Lung (tissue), 12 donors: ENCODE results near the gene VCL. TPM values are rescaled to one million over a fixed set of nuclear protein-coding genes. Genes with fewer than 3 reads are reported as not detected.

Source experiments
- ATAC-seq: fragments of 200-7000 bp; cut with Tn5 transposase; one replicate; pipeline ENCODE4 v1.9.1; 2020; ENCODE audit warnings: moderate number of reproducible peaks; ENCODE audit not compliant: insufficient read depth, low FRiP score
- DNase-seq, 3 donors: peaks; one replicate each; pipeline ENCODE4 v3.0.0-alpha.2; 2013 to 2017
- H3K27ac ChIP-seq, 2 donors: one replicate each; pipeline ENCODE4 v1.5.1; 2013; ENCODE audit warnings: mild to moderate bottlenecking in 2 of 2, moderate library complexity in 2 of 2, control low read depth in 1 of 2, inconsistent platforms in 1 of 2, low read depth in 1 of 2, low read length in 1 of 2
- H3K27me3 ChIP-seq, 3 donors: one replicate each; pipeline ENCODE4 v1.5.1; 2013; ENCODE audit warnings: low read length in 2 of 3; ENCODE audit not compliant: control insufficient read depth in 3 of 3, insufficient read depth in 3 of 3
- H3K36me3 ChIP-seq, 4 donors: one replicate each; pipeline ENCODE4 v1.5.1; 2013; ENCODE audit warnings: low read length in 4 of 4, mild to moderate bottlenecking in 1 of 4, moderate library complexity in 1 of 4; ENCODE audit not compliant: control insufficient read depth in 4 of 4, insufficient read depth in 4 of 4
- H3K4me1 ChIP-seq, 5 donors: one replicate each; pipeline ENCODE4 v1.5.1; 2013; ENCODE audit warnings: low read length in 5 of 5, mild to moderate bottlenecking in 2 of 5, moderate library complexity in 1 of 5; ENCODE audit not compliant: control insufficient read depth in 5 of 5, insufficient read depth in 5 of 5
- H3K4me3 ChIP-seq: one replicate; pipeline ENCODE4 v1.5.1; 2013; ENCODE audit warnings: mild to moderate bottlenecking, control low read depth, moderate library complexity
- H3K9ac ChIP-seq, 2 donors: one replicate each; pipeline ENCODE4 v1.5.1; 2013; ENCODE audit warnings: low read length in 2 of 2, control low read depth in 1 of 2; ENCODE audit not compliant: insufficient read depth in 1 of 2
- H3K9me3 ChIP-seq, 4 donors: one replicate each; pipeline ENCODE4 v1.5.1; 2013; ENCODE audit warnings: low read length in 3 of 4, mild to moderate bottlenecking in 1 of 4, moderate library complexity in 1 of 4; ENCODE audit not compliant: control insufficient read depth in 4 of 4, insufficient read depth in 3 of 4
- CTCF ChIP-seq: IDR thresholded peaks from 2 replicates; pipeline ENCODE4 v1.5.1; 2012; ENCODE audit warnings: mild to moderate bottlenecking; ENCODE audit errors: control extremely low read depth, extremely low read depth
- WGBS, 2 donors: extraction: QIAGEN DNeasy Blood & Tissue Kit; methylation state at CpG; one replicate each; pipeline ENCODE4 v1.1.7; 2013; 5-methylcytosine and 5-hydroxymethylcytosine counted together
- polyA plus RNA-seq, 2 donors: library from polyadenylated mRNA; stranded (reverse); fragments of 200-250 nt; gene quantifications; one replicate each; pipeline ENCODE4 v1.2.1, GENCODE V29; 2013
- total RNA-seq, 2 donors: library from RNA; depleted of rRNA in 1 of 2; stranded (reverse); fragments of >200 nt in 1 of 2; gene quantifications; one replicate each; pipeline ENCODE4 v1.2.1, GENCODE V29; 2014 to 2021
- donor health status: control.
- donor health status: control.
- donor health status: Bipolar disorder and iron deficiency.
- donor health status: healthy.
- donor health status: DM: yes; HTN: yes; CAD: no.

Gene VCL
- total and polyA plus RNA-seq, 4 donors = 24.5 to 181 (median 86.3) TPM

GRCh38 chr10:74018241-74018640 lies 20.3 kb downstream of the VCL start:
- TF ChIP-seq CTCF = no peak
- Histone ChIP-seq H3K9me3 (no peaks in the 10 kb centered on the region), H3K27ac (no peak overlapping the region), H3K4me3 (no peak overlapping the region), H3K4me1 (peaks cover 0 to 36% (median 8%) of the 10 kb centered on the region in 5 donors), H3K27me3 (no peaks in the 10 kb centered on the region), H3K9ac (no peak overlapping the region), H3K36me3 (peaks cover 0 to 11% (median 3%) of the 10 kb centered on the region in 4 donors)
- ATAC-seq = no peak
- WGBS, 2 donors = 62 to 82% methylated on average over 2 of the region's 2 CpGs
- DNase-seq = no peak

- H3K4me1 ChIP-seq = peaks cover 0 to 47% (median 11%) of the 10 kb centered on the region in 5 donors
- H3K36me3 ChIP-seq = peaks cover 0 to 7% (median 2%) of the 10 kb centered on the region in 4 donors
- H3K9ac ChIP-seq = no peak overlapping the region
- no peak for TF ChIP-seq CTCF
- no peaks in the 10 kb centered on the region for H3K27me3 ChIP-seq
- ATAC-seq (no peak), DNase-seq (no peak)
- no peak overlapping the region for H3K4me3 ChIP-seq
- H3K27ac ChIP-seq = no peak overlapping the region
- 42 to 57% methylated on average over 4 of the region's 4 CpGs for WGBS, 2 donors
- H3K9me3 ChIP-seq = no peaks in the 10 kb centered on the region
Observed at GRCh38 chr10:74021248-74022055, 23.5 kb downstream of the VCL start.

GRCh38 chr10:74022926-74023629 lies 25.2 kb downstream of the VCL start:
- H3K9ac ChIP-seq = no peak overlapping the region
- ATAC-seq (no peak), DNase-seq (no peak)
- no peaks in the 10 kb centered on the region for H3K9me3 ChIP-seq
- no peak for TF ChIP-seq CTCF
- no peak overlapping the region for H3K4me3 ChIP-seq
- no peak overlapping the region for H3K27ac ChIP-seq
- 75 to 88% methylated on average over 5 of the region's 5 CpGs for WGBS, 2 donors
- peaks cover 0 to 41% (median 11%) of the 10 kb centered on the region in 5 donors for H3K4me1 ChIP-seq
- H3K36me3 ChIP-seq = peaks cover 0 to 7% (median 1%) of the 10 kb centered on the region in 4 donors
- H3K27me3 ChIP-seq = no peaks in the 10 kb centered on the region
